ENCODE results near the gene PRKCG. TPM values are rescaled to one million over a fixed set of nuclear protein-coding genes. Genes with fewer than 3 reads are reported as not detected.

PRKCG gene
- total and polyA plus RNA-seq, 2 donors from 2014 or later = not detected

DNA sequence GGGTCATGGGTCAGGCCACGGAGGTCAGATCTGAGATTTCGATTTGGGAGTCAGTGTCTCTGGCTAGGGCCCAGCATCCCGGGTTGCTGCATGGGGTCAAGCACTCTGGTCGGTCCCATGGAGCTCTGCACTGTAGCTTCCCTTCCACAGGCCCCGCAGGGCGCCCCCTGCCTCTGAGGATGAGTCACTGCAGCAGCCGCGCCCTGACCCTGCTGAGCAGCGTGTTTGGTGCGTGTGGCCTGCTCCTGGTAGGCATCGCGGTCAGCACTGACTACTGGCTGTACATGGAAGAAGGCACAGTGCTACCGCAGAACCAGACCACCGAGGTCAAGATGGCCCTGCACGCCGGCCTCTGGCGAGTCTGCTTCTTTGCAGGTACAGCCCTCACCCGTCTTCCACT lies 30.7 kb downstream of the PRKCG start:
- no peak overlapping the region for H3K27ac ChIP-seq (ENCODE audit: low read depth in 2 of 2, low read length in 2 of 2)
- no peaks in the 10 kb centered on the region for H3K4me1 ChIP-seq (ENCODE audit: control insufficient read depth in 2 of 3, insufficient read depth in 2 of 3, low read depth in 1 of 3, low read length in 3 of 3)
- no peak for FAIRE-seq
- no peak overlapping the region for H3K4me3 ChIP-seq (ENCODE audit: low read length in 3 of 3)
- H3K27me3 ChIP-seq (ENCODE audit: control insufficient read depth, insufficient read depth, low read length) = peaks cover 25% of the 10 kb centered on the region
- peak in 1 of 5 donors; percentile 26 for DNase-seq
- H3K9ac ChIP-seq (ENCODE audit: low read length in 3 of 3) = no peak overlapping the region
- intact Hi-C loops (cut with DNase I) = no loop called here
- TF ChIP-seq, protein P1, sequence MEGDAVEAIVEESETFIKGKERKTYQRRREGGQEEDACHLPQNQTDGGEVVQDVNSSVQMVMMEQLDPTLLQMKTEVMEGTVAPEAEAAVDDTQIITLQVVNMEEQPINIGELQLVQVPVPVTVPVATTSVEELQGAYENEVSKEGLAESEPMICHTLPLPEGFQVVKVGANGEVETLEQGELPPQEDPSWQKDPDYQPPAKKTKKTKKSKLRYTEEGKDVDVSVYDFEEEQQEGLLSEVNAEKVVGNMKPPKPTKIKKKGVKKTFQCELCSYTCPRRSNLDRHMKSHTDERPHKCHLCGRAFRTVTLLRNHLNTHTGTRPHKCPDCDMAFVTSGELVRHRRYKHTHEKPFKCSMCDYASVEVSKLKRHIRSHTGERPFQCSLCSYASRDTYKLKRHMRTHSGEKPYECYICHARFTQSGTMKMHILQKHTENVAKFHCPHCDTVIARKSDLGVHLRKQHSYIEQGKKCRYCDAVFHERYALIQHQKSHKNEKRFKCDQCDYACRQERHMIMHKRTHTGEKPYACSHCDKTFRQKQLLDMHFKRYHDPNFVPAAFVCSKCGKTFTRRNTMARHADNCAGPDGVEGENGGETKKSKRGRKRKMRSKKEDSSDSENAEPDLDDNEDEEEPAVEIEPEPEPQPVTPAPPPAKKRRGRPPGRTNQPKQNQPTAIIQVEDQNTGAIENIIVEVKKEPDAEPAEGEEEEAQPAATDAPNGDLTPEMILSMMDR (IDR thresholded peaks at IDR 0.05; ENCODE audit: borderline replicate concordance, extremely low read depth, insufficient read depth) = no peak
- no peaks in the 10 kb centered on the region for H3K36me3 ChIP-seq (ENCODE audit: control insufficient read depth in 2 of 3, insufficient read depth in 3 of 3, low read length in 3 of 3)
- H3K9me3 ChIP-seq (ENCODE audit: control insufficient read depth in 2 of 3, insufficient read depth in 1 of 3, low read length in 3 of 3) = no peaks in the 10 kb centered on the region

DNA sequence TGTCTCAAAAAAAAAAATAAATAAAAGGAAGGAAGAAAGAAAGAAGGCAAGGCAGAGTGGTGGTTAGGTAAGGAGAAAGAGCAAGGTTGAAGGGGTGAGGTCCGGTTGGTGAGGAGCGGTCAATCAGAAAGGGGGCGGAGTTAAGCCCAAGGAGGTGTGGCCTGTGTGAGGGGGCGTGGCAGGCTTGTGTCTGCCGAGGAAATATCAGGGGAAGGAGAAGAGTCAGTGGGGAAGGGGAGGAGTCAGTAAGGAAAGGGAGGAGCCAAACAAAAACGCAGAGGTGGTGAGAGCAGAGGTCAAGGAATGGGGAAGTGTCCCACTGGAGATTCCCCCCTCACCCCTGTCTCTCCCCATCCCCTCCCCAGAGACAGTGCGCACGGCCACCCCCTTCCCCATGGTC lies 33.0 kb downstream of the PRKCG start:
- Histone ChIP-seq H3K27ac (ENCODE audit: low read depth in 2 of 2, low read length in 2 of 2) (no peak overlapping the region), H3K9ac (ENCODE audit: low read length in 3 of 3) (no peak overlapping the region), H3K4me3 (ENCODE audit: low read length in 3 of 3) (no peak overlapping the region), H3K4me1 (ENCODE audit: control insufficient read depth in 2 of 3, insufficient read depth in 2 of 3, low read depth in 1 of 3, low read length in 3 of 3) (no peaks in the 10 kb centered on the region), H3K36me3 (ENCODE audit: control insufficient read depth in 2 of 3, insufficient read depth in 3 of 3, low read length in 3 of 3) (no peaks in the 10 kb centered on the region), H3K9me3 (ENCODE audit: control insufficient read depth in 2 of 3, insufficient read depth in 1 of 3, low read length in 3 of 3) (no peaks in the 10 kb centered on the region), H3K27me3 (ENCODE audit: control insufficient read depth, insufficient read depth, low read length) (peaks cover 12% of the 10 kb centered on the region)
- FAIRE-seq (no peak), DNase-seq (no peak)
- intact Hi-C loops (cut with DNase I) = no loop called here
- TF ChIP-seq, protein P1 (IDR thresholded peaks at IDR 0.05; ENCODE audit: borderline replicate concordance, extremely low read depth, insufficient read depth) = no peak

DNA sequence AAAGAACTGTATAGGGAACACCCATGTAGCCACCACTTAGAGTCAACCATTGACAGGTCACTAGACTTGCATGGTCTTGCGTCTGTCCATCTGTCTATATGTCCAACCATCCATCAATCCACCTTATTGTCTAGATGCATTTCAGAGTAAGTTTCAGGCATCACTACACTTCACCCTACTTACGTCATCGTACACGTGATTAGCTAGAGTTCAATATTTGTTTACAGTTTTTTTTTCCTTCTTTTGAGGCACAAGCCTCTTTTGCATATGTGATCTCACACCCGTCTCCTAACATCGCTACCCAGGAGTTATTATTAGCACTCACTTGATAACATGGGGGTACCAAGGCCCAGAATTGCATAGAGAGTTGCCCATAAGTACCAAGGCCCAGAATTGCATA lies 34.0 kb downstream of the PRKCG start:
- Histone ChIP-seq H3K27ac (ENCODE audit: low read depth in 2 of 2, low read length in 2 of 2) (no peak overlapping the region), H3K9me3 (ENCODE audit: control insufficient read depth in 2 of 3, insufficient read depth in 1 of 3, low read length in 3 of 3) (no peaks in the 10 kb centered on the region), H3K4me3 (ENCODE audit: low read length in 3 of 3) (no peak overlapping the region), H3K27me3 (ENCODE audit: control insufficient read depth, insufficient read depth, low read length) (peaks cover 5% of the 10 kb centered on the region), H3K36me3 (ENCODE audit: control insufficient read depth in 2 of 3, insufficient read depth in 3 of 3, low read length in 3 of 3) (no peaks in the 10 kb centered on the region), H3K4me1 (ENCODE audit: control insufficient read depth in 2 of 3, insufficient read depth in 2 of 3, low read depth in 1 of 3, low read length in 3 of 3) (no peaks in the 10 kb centered on the region), H3K9ac (ENCODE audit: low read length in 3 of 3) (no peak overlapping the region)
- intact Hi-C loops (cut with DNase I) = no loop called here
- DNase-seq = no peak
- TF ChIP-seq, protein P1 (IDR thresholded peaks at IDR 0.05; ENCODE audit: borderline replicate concordance, extremely low read depth, insufficient read depth) = no peak
- no peak for FAIRE-seq

DNA sequence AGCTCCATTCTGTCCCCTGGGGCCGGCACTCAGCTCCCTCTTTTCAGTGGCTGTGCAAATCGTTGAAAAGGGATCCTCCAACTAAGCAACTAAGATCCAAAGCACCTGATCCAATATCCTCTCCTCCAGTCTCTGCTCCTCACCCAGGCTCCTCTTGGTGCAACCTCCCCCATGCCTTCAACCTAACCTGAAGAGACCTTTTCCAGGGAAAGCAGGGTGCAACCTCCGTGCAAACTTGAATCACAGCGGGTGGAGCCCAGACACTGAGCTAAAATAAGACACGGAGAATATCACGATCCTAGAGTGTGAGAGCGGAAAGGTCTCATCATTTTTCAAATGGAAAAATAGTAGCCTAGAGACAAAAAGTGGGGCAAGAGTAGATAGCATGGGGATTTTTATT lies 35.4 kb downstream of the PRKCG start:
- Histone ChIP-seq H3K27ac (ENCODE audit: low read depth in 2 of 2, low read length in 2 of 2) (no peak overlapping the region), H3K36me3 (ENCODE audit: control insufficient read depth in 2 of 3, insufficient read depth in 3 of 3, low read length in 3 of 3) (no peaks in the 10 kb centered on the region), H3K27me3 (ENCODE audit: control insufficient read depth, insufficient read depth, low read length) (no peaks in the 10 kb centered on the region), H3K4me3 (ENCODE audit: low read length in 3 of 3) (no peak overlapping the region), H3K9ac (ENCODE audit: low read length in 3 of 3) (no peak overlapping the region), H3K4me1 (ENCODE audit: control insufficient read depth in 2 of 3, insufficient read depth in 2 of 3, low read depth in 1 of 3, low read length in 3 of 3) (no peaks in the 10 kb centered on the region), H3K9me3 (ENCODE audit: control insufficient read depth in 2 of 3, insufficient read depth in 1 of 3, low read length in 3 of 3) (no peaks in the 10 kb centered on the region)
- intact Hi-C loops (cut with DNase I) = no loop called here
- TF ChIP-seq, protein P1 (IDR thresholded peaks at IDR 0.05; ENCODE audit: borderline replicate concordance, extremely low read depth, insufficient read depth) = no peak
- no peak for FAIRE-seq
- no peak for DNase-seq

All from kidney (tissue), 14 donors.